Amygdala (tissue), 56 donors: ENCODE measurements around the gene HTR3C.
"Not testable (repeated sequence)": the region's sequence is repeated elsewhere in the genome, so short reads cannot be mapped to it uniquely, and the experiment has no call there.

Source experiments
- DNase-seq, 56 donors: peaks; one replicate each; lab custom pipeline; 2025; lab: John Stamatoyannopoulos, UW

HTR3C gene

GRCh38 chr3:184030536-184030935 is 22.3 kb upstream of the HTR3C start:
- no peak for DNase-seq

DNA sequence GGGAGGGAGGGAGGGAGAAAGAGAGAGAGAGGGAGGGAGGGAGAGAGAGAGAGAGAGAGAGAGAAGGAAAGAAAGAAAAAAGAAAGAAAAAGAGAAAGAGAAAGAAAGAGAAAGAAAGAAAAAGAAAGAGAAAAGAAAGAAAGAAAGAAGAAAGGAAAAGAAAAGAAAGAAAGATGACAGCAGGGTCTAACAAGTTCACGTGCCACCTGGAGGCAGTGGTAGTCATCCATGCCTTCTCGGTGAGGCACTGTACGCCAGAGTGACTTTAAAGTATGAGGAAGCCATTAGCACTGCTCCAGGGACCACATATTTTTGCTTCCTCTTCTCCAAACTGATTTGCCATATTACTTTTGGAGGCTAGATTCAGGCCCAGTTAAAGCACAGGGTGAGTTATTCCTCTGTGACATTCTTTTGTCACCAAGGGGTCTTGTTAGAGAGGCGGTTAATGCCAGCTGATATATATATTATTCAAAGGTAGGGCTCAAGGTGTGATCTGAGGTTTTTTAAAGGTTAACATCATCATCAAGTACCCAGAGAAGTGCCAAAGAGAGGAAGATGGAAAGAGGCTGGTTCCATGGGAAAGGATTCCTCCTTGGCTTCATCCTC is 21.6 kb upstream of the HTR3C start, which contains the start of gene HTR3D:
HTR3D (plus strand) TSS at position 556 of the 606 bp plus-strand sequence; CDS start at position 556, 0 bp downstream.
- DNase-seq: no peak

DNA sequence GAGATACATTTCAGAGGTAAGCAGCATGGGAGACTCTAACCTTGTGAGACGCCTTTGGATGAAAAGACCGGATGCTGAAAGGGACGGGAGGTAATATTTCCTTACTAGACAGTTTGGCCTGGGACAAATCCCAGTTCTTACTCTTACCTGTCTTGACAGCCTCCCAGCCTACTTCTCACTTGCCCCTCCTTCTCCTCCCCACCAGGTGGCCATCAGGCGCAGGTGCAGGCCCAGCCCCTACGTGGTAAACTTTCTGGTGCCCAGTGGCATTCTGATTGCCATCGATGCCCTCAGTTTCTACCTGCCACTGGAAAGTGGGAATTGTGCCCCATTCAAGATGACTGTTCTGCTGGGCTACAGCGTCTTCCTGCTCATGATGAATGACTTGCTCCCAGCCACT is 15.0 kb upstream of the HTR3C start:
- no peak for DNase-seq

DNA sequence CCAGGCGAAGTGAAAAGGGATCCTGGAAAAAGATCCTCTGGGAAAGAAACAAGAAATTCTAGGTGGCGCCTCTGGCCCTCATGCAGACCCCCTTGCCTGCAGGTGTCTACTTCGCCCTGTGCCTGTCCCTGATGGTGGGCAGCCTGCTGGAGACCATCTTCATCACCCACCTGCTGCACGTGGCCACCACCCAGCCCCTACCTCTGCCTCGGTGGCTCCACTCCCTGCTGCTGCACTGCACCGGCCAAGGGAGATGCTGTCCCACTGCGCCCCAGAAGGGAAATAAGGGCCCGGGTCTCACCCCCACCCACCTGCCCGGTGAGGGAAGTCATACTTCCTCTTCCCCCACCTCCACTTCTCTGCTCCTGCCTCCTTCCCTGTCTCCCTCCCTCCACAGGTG is 14.5 kb upstream of the HTR3C start:
- not testable (repeated sequence) for DNase-seq

- no peak for DNase-seq
Observed at GRCh38 chr3:184039414-184039813, 13.4 kb upstream of the HTR3C start.

- no peak for DNase-seq
Observed at GRCh38 chr3:184040010-184040409, 12.8 kb upstream of the HTR3C start.

DNA sequence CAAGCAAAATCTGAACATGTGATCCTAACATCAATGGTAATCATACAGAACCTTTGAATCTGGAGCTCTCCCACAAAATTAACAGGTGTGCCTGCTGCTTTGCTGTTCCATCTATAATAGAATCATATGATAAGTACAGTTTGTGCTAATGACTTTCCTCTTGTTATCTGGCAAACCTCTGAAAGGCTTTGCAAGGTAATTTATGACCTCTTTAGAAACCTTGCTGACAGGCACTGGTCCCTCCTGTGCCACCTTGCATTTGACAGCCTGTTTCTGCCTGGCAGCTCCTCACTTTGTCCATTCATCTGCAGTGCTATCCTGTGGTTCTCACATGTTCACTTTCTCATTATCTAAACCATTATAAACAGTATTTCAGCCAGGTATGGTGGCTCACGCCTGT is 10.2 kb upstream of the HTR3C start:
- no peak for DNase-seq

GRCh38 chr3:184045995-184046394 is 6.9 kb upstream of the HTR3C start:
- DNase-seq: no peak

- no peak for DNase-seq
Observed at GRCh38 chr3:184050217-184050847, 2.5 kb upstream of the HTR3C start.

- no peak for DNase-seq
Observed at GRCh38 chr3:184058029-184058428, 5.2 kb downstream of the HTR3C start.

DNA sequence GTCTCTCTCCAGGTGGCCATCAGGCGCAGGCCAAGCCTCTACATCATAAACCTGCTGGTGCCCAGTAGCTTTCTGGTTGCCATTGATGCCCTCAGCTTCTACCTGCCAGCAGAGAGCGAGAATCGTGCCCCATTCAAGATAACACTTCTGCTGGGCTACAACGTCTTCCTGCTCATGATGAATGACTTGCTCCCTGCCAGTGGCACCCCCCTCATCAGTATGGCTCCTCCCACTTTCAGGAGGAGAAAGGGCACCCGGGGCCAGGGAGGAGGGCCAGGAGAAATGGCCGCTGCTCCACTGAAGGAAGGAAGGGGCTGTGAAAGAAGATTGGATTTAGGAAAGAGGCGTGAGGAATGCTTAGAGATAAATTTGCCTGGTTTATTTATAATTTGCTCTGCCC is 6.6 kb downstream of the HTR3C start:
- DNase-seq: no peak

DNA sequence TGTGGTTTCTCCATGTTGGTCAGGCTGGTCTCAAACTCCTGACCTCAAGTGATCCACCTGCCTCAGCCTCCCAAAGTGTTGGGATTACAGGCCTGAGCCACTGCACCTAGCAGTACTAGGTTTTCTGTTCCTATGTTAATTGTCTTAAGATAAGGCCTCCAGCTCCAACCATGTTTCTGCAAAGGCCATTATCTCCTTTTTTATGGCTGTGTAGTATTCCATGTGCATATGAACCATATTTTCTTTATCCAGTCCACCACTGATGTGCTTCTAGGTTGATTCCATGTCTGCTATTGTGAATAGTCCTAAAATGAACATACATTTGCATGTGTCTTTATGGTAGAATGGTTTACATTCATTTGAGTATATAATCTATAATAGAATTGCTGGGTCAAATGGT is 9.8 kb downstream of the HTR3C start:
- no peak for DNase-seq

DNA sequence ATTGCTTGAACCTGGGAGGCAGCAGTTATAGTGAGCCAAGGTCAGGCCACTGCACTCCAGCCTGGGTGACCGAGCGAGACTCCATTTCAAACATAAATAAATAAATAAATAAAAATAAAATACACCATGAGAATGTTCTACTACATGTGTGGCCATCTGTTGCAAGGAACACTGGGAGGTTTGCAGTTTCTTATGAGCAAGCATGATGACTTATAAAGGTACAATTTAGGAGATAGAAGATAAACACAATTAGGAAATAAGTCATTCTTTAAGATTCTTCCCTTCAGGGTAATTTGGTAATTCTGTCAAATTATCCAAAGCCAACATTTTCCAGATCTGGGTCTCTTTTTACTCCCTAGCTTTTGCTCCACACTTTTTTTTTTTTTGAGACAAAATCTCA is 13.4 kb downstream of the HTR3C start:
- DNase-seq: no peak

DNA sequence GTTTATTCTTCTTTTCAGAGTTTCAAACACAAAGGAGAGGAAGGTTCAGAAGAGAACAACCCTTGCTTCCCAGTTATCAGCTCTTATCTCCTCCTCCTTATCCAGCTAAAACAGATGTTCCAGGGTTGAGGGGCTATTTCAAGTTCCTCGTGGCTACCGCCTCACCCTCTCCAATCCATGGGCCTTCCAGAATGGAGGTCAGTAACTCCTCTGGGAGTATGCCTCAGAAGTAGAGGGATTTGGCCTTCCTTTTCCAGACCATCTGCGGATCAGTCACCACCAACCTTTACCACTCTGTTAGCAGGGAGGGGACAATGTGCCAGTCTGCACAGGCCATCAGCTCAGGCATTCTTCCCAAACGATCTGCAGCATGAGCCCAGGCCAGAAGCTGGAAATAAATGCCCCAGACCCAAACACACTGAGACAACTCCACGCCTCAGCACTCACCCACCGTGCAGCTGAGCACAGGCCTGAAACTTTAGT is 14.8 kb downstream of the HTR3C start:
- no peak for DNase-seq

DNA sequence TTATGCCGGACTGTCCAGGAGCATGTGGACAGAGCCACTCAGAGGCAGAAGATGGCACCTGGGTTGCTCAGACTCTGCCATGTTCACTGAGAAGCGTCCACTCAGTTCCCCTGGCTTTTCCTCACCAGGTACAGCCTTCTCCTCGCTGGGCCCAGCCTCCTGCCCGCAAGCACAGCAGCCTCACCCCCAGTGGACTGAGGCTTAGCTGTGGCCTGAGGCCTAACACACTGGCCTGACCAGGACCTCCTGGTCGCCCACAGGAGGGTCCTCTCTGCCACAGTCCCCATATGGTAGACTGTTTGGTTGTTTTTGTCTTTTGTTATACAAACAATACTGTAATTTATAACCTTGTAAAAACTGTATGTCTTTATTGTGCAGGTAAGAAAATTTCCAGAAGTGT is 15.5 kb downstream of the HTR3C start:
- DNase-seq: no peak

- DNase-seq: not testable (repeated sequence)
Observed at GRCh38 chr3:184071142-184071541, 18.3 kb downstream of the HTR3C start.

GRCh38 chr3:184073621-184074020 is 20.8 kb downstream of the HTR3C start:
- DNase-seq: no peak

GRCh38 chr3:184075901-184076300 is 23.1 kb downstream of the HTR3C start:
- DNase-seq: no peak

DNA sequence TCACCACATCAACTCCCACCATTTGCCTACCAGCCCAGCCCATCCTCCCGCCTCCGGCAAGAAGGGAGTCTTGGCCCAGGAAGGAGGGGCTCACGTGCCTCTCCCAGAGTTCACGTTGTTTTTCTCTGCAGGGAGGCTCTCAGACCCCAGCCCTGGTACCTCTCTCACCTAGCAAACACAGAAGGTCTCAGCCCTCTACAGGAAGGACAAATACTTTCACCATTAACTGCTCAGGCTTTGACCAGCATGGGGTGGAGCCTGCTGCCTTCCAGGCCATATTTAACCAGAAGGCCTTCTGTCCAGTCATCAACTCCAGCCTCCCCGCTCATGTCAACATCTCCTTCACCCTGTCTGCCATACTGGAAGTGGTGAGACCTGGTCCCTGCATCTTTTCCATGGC is 25.0 kb downstream of the HTR3C start:
- no peak for DNase-seq

DNA sequence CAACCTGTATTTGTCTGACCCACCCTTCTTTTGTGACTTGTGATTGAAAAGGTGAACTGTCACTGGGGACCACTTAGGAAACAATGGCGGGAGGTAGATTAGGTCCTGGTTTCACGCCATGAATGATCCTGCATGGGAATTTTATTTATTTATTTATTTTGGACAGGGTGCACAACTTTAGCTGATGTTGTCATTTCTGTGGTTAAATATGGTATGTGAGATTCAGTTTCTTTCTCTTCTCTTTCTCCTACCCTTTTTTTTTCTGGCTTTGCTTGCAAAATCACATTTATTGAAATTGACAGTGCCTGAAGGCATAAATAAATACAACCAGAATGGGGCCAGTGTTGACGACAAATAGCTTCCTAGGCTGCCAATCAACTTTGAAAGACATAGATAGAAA is 26.0 kb downstream of the HTR3C start:
- no peak for DNase-seq

- DNase-seq: no peak
Observed at GRCh38 chr3:184081116-184081830, 28.4 kb downstream of the HTR3C start.

DNA sequence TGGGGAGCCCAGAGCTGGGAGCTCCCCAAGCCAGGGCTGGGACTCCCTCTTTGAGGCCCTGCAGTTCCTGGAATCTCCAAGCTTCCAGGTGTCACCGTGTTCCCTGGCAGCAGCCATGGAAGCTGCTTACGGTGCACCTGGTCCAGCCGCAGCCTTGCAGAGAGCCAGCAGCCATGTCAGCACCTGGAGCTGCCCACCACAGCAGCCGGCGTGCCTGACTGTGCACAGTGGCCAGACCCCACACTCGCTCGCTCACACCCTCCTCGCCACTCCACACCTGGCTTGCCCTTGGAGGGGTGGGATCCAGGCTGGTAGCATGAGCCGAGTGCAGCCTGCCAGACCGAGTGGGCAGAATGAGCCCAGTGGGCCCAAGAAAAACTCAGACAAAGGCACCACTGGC is 29.2 kb downstream of the HTR3C start:
- no peak for DNase-seq
